ENCODE data around the gene TCFL5.

The TCFL5 gene

GRCh38 chr20:62811720-62812119 is 49.9 kb downstream of the TCFL5 start:
- H3K4me1 ChIP-seq (ENCODE audit: low read length) = peaks cover 15% of the 10 kb centered on the region
- H3K79me2 ChIP-seq (ENCODE audit: low read length) = peaks cover 23% of the 10 kb centered on the region
- no peaks in the 10 kb centered on the region for H3K27me3 ChIP-seq (ENCODE audit: low read depth, low read length)
- no peak overlapping the region for H3K4me3 ChIP-seq (ENCODE audit: low read length)
- H4K20me1 ChIP-seq (ENCODE audit: insufficient read depth, low read length) = peaks cover 50% of the 10 kb centered on the region
- H3K27ac ChIP-seq (ENCODE audit: low read length) = no peak overlapping the region
- H3K9me3 ChIP-seq (ENCODE audit: insufficient read depth, low read length) = no peaks in the 10 kb centered on the region
- no peak for TF ChIP-seq CTCF (IDR thresholded peaks at IDR 0.05; ENCODE audit: low read depth, low read length)
- no peak for TF ChIP-seq EZH2phosphoT487 (IDR thresholded peaks at IDR 0.05; ENCODE audit: low read depth)
- peaks cover 52% of the 10 kb centered on the region for H3K36me3 ChIP-seq (replicated peaks; ENCODE audit: low read depth, low read length)
- H3K4me2 ChIP-seq (ENCODE audit: low read length) = no peak overlapping the region
- no peak overlapping the region for H3K9ac ChIP-seq (ENCODE audit: low read length)
- H2AFZ ChIP-seq (ENCODE audit: low read depth, low read length) = no peak overlapping the region

GRCh38 chr20:62811320-62811719 is 50.3 kb downstream of the TCFL5 start:
- TF ChIP-seq CTCF (IDR thresholded peaks at IDR 0.05; ENCODE audit: low read depth, low read length) (no peak), EZH2phosphoT487 (IDR thresholded peaks at IDR 0.05; ENCODE audit: low read depth) (no peak)
- peaks cover 19% of the 10 kb centered on the region for H3K4me1 ChIP-seq (ENCODE audit: low read length)
- H2AFZ ChIP-seq (ENCODE audit: low read depth, low read length) = no peak overlapping the region
- H3K9ac ChIP-seq (ENCODE audit: low read length) = no peak overlapping the region
- H3K79me2 ChIP-seq (ENCODE audit: low read length) = peaks cover 27% of the 10 kb centered on the region
- no peak overlapping the region for H3K4me3 ChIP-seq (ENCODE audit: low read length)
- H3K9me3 ChIP-seq (ENCODE audit: insufficient read depth, low read length) = no peaks in the 10 kb centered on the region
- no peak overlapping the region for H3K27ac ChIP-seq (ENCODE audit: low read length)
- H3K36me3 ChIP-seq (replicated peaks; ENCODE audit: low read depth, low read length) = peaks cover 56% of the 10 kb centered on the region
- peaks cover 54% of the 10 kb centered on the region for H4K20me1 ChIP-seq (ENCODE audit: insufficient read depth, low read length)
- no peak overlapping the region for H3K4me2 ChIP-seq (ENCODE audit: low read length)
- no peaks in the 10 kb centered on the region for H3K27me3 ChIP-seq (ENCODE audit: low read depth, low read length)

DNA sequence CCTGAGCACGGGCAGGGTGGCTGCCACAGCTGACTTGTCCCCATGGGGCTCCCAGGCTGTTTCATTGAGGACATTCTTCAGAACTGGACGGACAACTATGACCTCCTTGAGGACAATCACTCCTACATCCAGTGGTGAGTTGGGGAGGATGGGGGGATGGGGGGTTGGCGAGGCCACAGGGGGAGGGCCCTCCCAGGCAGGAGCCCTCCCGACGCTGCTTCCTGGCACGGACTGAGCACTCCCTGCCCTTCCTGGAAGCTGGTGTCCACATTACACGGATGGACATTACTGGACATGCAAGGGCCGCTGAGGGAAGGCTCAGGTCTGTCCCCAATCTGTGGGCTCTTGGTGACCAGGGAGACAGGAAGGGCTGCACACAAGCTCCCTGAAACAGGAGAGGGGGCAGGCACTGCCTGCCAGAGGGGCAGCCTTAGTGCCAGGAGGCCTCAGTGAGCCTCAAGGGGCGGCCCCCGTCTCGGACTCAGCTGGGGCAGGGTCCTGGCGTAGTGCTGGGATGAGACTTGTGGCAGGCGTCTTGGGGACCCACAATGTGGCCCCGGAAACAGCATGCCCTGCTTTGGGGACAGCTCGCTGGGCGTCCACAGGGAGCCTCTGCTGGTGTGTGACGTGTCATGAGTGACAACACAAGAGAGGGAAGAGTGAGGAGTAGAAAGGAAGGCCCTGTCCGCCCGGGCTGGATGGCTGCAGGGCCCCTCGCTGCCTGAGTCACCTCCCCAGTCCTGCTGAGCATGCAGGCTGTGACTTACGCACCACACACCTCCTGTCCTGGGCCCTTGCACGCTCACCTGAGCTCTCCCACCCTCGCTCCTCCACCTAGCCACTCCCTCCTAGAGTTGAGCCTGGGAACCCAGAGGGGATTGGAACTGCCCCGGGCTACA is 51.8 kb downstream of the TCFL5 start:
- peaks cover 24% of the 10 kb centered on the region for H3K4me1 ChIP-seq (ENCODE audit: low read length)

More for the DNA sequence above, 51.8 kb downstream of the TCFL5 start:
- no peaks in the 10 kb centered on the region for H3K9me3 ChIP-seq (ENCODE audit: insufficient read depth, low read length)
- peaks cover 43% of the 10 kb centered on the region for H3K79me2 ChIP-seq (ENCODE audit: low read length)
- no peak overlapping the region for H3K9ac ChIP-seq (ENCODE audit: low read length)
- TF ChIP-seq EZH2phosphoT487 (IDR thresholded peaks at IDR 0.05; ENCODE audit: low read depth) = no peak
- no peak for TF ChIP-seq CTCF (IDR thresholded peaks at IDR 0.05; ENCODE audit: low read depth, low read length)
- H3K4me2 ChIP-seq (ENCODE audit: low read length) = no peak overlapping the region
- H3K27ac ChIP-seq (ENCODE audit: low read length) = no peak overlapping the region
- H3K36me3 ChIP-seq (replicated peaks; ENCODE audit: low read depth, low read length) = peaks cover 64% of the 10 kb centered on the region
- no peak overlapping the region for H3K4me3 ChIP-seq (ENCODE audit: low read length)
- H4K20me1 ChIP-seq (ENCODE audit: insufficient read depth, low read length) = peaks cover 61% of the 10 kb centered on the region
- H2AFZ ChIP-seq (ENCODE audit: low read depth, low read length) = no peak overlapping the region
- H3K27me3 ChIP-seq (ENCODE audit: low read depth, low read length) = no peaks in the 10 kb centered on the region

All from OCI-LY3 (cell line).